Measurements from ENCODE around the gene MYCL.
"Not testable (repeated sequence)": the region's sequence is repeated elsewhere in the genome, so short reads cannot be mapped to it uniquely, and the experiment has no call there.

- not testable (repeated sequence) for TF ChIP-seq POLR2A (IDR thresholded peaks at IDR 0.05; ENCODE audit: low read length); GATA1 (IDR thresholded peaks at IDR 0.05; ENCODE audit: low read depth, low read length)
Observed at GRCh38 chr1:39871043-39871442, 30.7 kb downstream of the MYCL start.
